DOHH2 (cell line): ENCODE results near the gene TJP1.

Experiments
- H3F3A ChIP-seq: fragments of 200-600 bp; sonication (generic), shearing (Covaris generic); 2 replicates; pipeline ENCODE4 v1.6.0; 2016; ENCODE audit warnings: antibody characterized with exemption, mild to moderate bottlenecking; ENCODE audit not compliant: control insufficient read depth, insufficient read depth
- H3K27ac ChIP-seq: fragments of 200-600 bp; sonication (generic); 2 replicates; pipeline ENCODE4 v1.5.1; 2014; ENCODE audit warnings: low read depth, mild to moderate bottlenecking, low read length, moderate library complexity
- H3K27me3 ChIP-seq: fragments of 200-600 bp; sonication (generic); 2 replicates; pipeline ENCODE4 v1.6.1; 2014; ENCODE audit warnings: mild to moderate bottlenecking, low read length, mixed read lengths; ENCODE audit not compliant: control insufficient read depth
- H3K36me3 ChIP-seq: fragments of 200-600 bp; sonication (generic); 2 replicates; pipeline ENCODE4 v1.6.1; 2014; ENCODE audit warnings: mild to moderate bottlenecking, low read length, moderate library complexity, mixed read lengths; ENCODE audit not compliant: control insufficient read depth
- H3K4me1 ChIP-seq: fragments of 200-600 bp; sonication (generic); 2 replicates; pipeline ENCODE4 v1.6.1; 2014; ENCODE audit warnings: mild to moderate bottlenecking, low read length, mixed read lengths; ENCODE audit not compliant: control insufficient read depth
- H3K4me2 ChIP-seq: fragments of 200-600 bp; sonication (generic); 2 replicates; pipeline ENCODE4 v1.6.0; 2014; ENCODE audit warnings: mild to moderate bottlenecking, low read length, moderate library complexity
- H3K4me3 ChIP-seq: fragments of 200-600 bp; sonication (generic); 2 replicates; pipeline ENCODE4 v1.5.1; 2014; ENCODE audit warnings: mild to moderate bottlenecking, low read length, mixed read lengths
- H3K79me2 ChIP-seq: fragments of 200-600 bp; sonication (generic); 2 replicates; pipeline ENCODE4 v1.6.1; 2014; ENCODE audit warnings: mild to moderate bottlenecking, low read length, mixed read lengths; ENCODE audit not compliant: control insufficient read depth
- H3K9me2 ChIP-seq: fragments of 200-600 bp; sonication (generic); replicated peaks from 2 replicates; pipeline ENCODE4 v1.6.1; 2014; ENCODE audit warnings: mild to moderate bottlenecking, low read length, mixed read lengths; ENCODE audit not compliant: control insufficient read depth
- H3K9me3 ChIP-seq: fragments of 200-600 bp; sonication (generic); 2 replicates; pipeline ENCODE4 v1.6.1; 2014; ENCODE audit warnings: antibody characterized with exemption, low read length, mixed read lengths; ENCODE audit not compliant: control insufficient read depth, insufficient read depth
- H4K20me1 ChIP-seq: fragments of 200-600 bp; sonication (generic); 2 replicates; pipeline ENCODE4 v1.6.0; 2014; ENCODE audit warnings: low read depth, mild to moderate bottlenecking, antibody characterized with exemption, low read length, moderate library complexity; ENCODE audit not compliant: control insufficient read depth, insufficient read depth
- CTCF ChIP-seq: fragments of 200-600 bp; sonication (generic); IDR thresholded peaks from one replicate; pipeline ENCODE4 v1.5.1; 2014; ENCODE audit warnings: antibody characterized with exemption, mild to moderate bottlenecking, low read depth, low read length; ENCODE audit not compliant: poor library complexity, severe bottlenecking
- EZH2phosphoT487 ChIP-seq: fragments of 200-600 bp; sonication (generic); IDR thresholded peaks from 2 replicates; pipeline ENCODE4 v1.6.1; 2017; ENCODE audit warnings: borderline replicate concordance, mild to moderate bottlenecking, antibody characterized with exemption, low read length, moderate library complexity, mixed read lengths

The TJP1 gene

GRCh38 chr15:29840926-29841325, 18.7 kb upstream of the TJP1 start:
- Histone ChIP-seq H3K4me2 (no peak overlapping the region), H3K36me3 (no peaks in the 10 kb centered on the region), H3K27ac (no peak overlapping the region), H4K20me1 (no peaks in the 10 kb centered on the region), H3K4me3 (no peak overlapping the region), H3K9me2 (no peaks in the 10 kb centered on the region), H3F3A (no peaks in the 10 kb centered on the region), H3K9me3 (no peaks in the 10 kb centered on the region), H3K79me2 (no peaks in the 10 kb centered on the region), H3K27me3 (peaks cover 25% of the 10 kb centered on the region), H3K4me1 (no peaks in the 10 kb centered on the region)
- TF ChIP-seq EZH2phosphoT487 (no peak), CTCF (no peak)

GRCh38 chr15:29840054-29840453, 17.8 kb upstream of the TJP1 start:
- no peaks in the 10 kb centered on the region for H3K79me2 ChIP-seq
- H3K4me1 ChIP-seq = no peaks in the 10 kb centered on the region
- no peak overlapping the region for H3K4me2 ChIP-seq
- no peak overlapping the region for H3K4me3 ChIP-seq
- TF ChIP-seq CTCF = no peak
- TF ChIP-seq EZH2phosphoT487 = no peak
- no peaks in the 10 kb centered on the region for H3K36me3 ChIP-seq
- no peak overlapping the region for H3K27ac ChIP-seq
- H3F3A ChIP-seq = no peaks in the 10 kb centered on the region
- peaks cover 26% of the 10 kb centered on the region for H3K27me3 ChIP-seq
- no peaks in the 10 kb centered on the region for H3K9me3 ChIP-seq
- no peaks in the 10 kb centered on the region for H4K20me1 ChIP-seq
- H3K9me2 ChIP-seq = no peaks in the 10 kb centered on the region

GRCh38 chr15:29838352-29839010, 16.2 kb upstream of the TJP1 start:
- Histone ChIP-seq H3K27me3 (peaks cover 28% of the 10 kb centered on the region), H3F3A (no peaks in the 10 kb centered on the region), H3K9me2 (no peaks in the 10 kb centered on the region), H3K27ac (no peak overlapping the region), H4K20me1 (no peaks in the 10 kb centered on the region), H3K4me2 (no peak overlapping the region), H3K79me2 (no peaks in the 10 kb centered on the region), H3K36me3 (no peaks in the 10 kb centered on the region), H3K4me3 (no peak overlapping the region), H3K4me1 (no peaks in the 10 kb centered on the region), H3K9me3 (no peaks in the 10 kb centered on the region)
- TF ChIP-seq EZH2phosphoT487 (no peak), CTCF (no peak)
